H1 (cell line): ENCODE data around the gene CEP128. TPM values are rescaled to one million over a fixed set of nuclear protein-coding genes. Genes with fewer than 3 reads are reported as not detected.

ENCODE experiments used
- CTCF ChIA-PET: fragments of 300-600 bp; sonication (Branson Sonifier 250); formaldehyde crosslinking; loops from one replicate; lab custom pipeline; 2021; ENCODE audit not compliant: partially characterized antibody; lab: Charles Lee
- POLR2A ChIA-PET: fragments of 300-600 bp; sonication (Branson Sonifier 250); formaldehyde crosslinking; loops from one replicate; lab custom pipeline; 2021; ENCODE audit warnings: inconsistent platforms; ENCODE audit not compliant: partially characterized antibody; lab: Charles Lee
- DNase-seq, 2 experiments: peaks; one replicate each; pipeline versions ENCODE4 v3.0.0 to v3.0.0-alpha.2; 2010 to 2022; ENCODE audit warnings: low spot score in 2 of 2, low read depth in 1 of 2, mixed read lengths in 1 of 2
- FAIRE-seq: peaks from 2 replicates; lab custom pipeline; 2011; peaks lifted over from hg19 to GRCh38; lab: Jason Lieb, UNC
- H2AFZ ChIP-seq: 2 replicates; pipeline ENCODE4 v1.8.1; 2012; ENCODE audit warnings: low read length, inconsistent platforms
- H2AK5ac ChIP-seq: 2 replicates; pipeline ENCODE4 v1.6.1; 2013; ENCODE audit warnings: low read depth, low read length
- H2BK120ac ChIP-seq: replicated peaks from 2 replicates; pipeline ENCODE3; 2013; ENCODE audit warnings: low read depth, low read length, inconsistent platforms
- H2BK12ac ChIP-seq: 2 replicates; pipeline ENCODE4 v1.6.1; 2013; ENCODE audit warnings: low read depth, low read length
- H2BK15ac ChIP-seq: 2 replicates; pipeline ENCODE4 v1.6.1; 2013; ENCODE audit warnings: low read length
- H2BK20ac ChIP-seq: 2 replicates; pipeline ENCODE4 v1.6.1; 2013; ENCODE audit warnings: low read length
- H2BK5ac ChIP-seq: 2 replicates; pipeline ENCODE4 v1.6.1; 2013; ENCODE audit warnings: low read depth, low read length
- H3K14ac ChIP-seq: 2 replicates; pipeline ENCODE4 v1.6.1; 2013; ENCODE audit warnings: inconsistent platforms; ENCODE audit not compliant: insufficient read length
- H3K18ac ChIP-seq: 2 replicates; pipeline ENCODE4 v1.6.1; 2013; ENCODE audit warnings: low read length; ENCODE audit errors: extremely low read depth
- H3K23ac ChIP-seq: 2 replicates; pipeline ENCODE4 v1.6.1; 2013; ENCODE audit warnings: inconsistent platforms; ENCODE audit not compliant: insufficient read length
- H3K23me2 ChIP-seq: 2 replicates; pipeline ENCODE4 v1.6.1; 2013; ENCODE audit warnings: low read depth, low read length
- H3K27ac ChIP-seq: 2 replicates; pipeline ENCODE4 v1.6.1; 2011; ENCODE audit warnings: low read depth, low read length, inconsistent platforms
- H3K27me3 ChIP-seq, 4 experiments: replicated peaks in 1 of 4; 1 replicate in 1 of 4; 2 replicates in 3 of 4; pipeline versions ENCODE4 v1.6.1 to v1.8.1; 2011 to 2013; ENCODE audit warnings: low read length in 3 of 4, mild to moderate bottlenecking in 3 of 4, inconsistent platforms in 2 of 4, mixed read lengths in 2 of 4, moderate library complexity in 1 of 4; ENCODE audit not compliant: control insufficient read depth in 3 of 4, insufficient read depth in 3 of 4; ENCODE audit errors: extremely low read depth in 1 of 4
- H3K36me3 ChIP-seq, 4 experiments: 2 replicates each; pipeline versions ENCODE4 v1.6.1 to v1.8.1; 2011 to 2013; ENCODE audit warnings: mild to moderate bottlenecking in 4 of 4, low read length in 3 of 4, moderate library complexity in 2 of 4, control low read depth in 1 of 4, inconsistent platforms in 1 of 4; ENCODE audit not compliant: insufficient read depth in 4 of 4, control insufficient read depth in 2 of 4
- H3K4ac ChIP-seq: replicated peaks from 2 replicates; pipeline ENCODE3; 2013; ENCODE audit warnings: low read length, low read depth, mixed read lengths, inconsistent platforms; ENCODE audit not compliant: insufficient read length
- H3K4me1 ChIP-seq, 4 experiments: replicated peaks in 1 of 4; 1 replicate in 1 of 4; 2 replicates in 3 of 4; pipeline versions ENCODE4 v1.6.1 to v1.8.1; 2011 to 2013; ENCODE audit warnings: low read length in 3 of 4, inconsistent platforms in 2 of 4, mixed read lengths in 1 of 4; ENCODE audit not compliant: insufficient read depth in 4 of 4, control insufficient read depth in 3 of 4
- H3K4me2 ChIP-seq, 2 experiments: 2 replicates each; pipeline versions ENCODE4 v1.6.1 to v1.8.1; 2011 to 2013; ENCODE audit warnings: low read depth in 2 of 2, low read length in 2 of 2, control low read depth in 1 of 2, inconsistent platforms in 1 of 2, mild to moderate bottlenecking in 1 of 2; ENCODE audit not compliant: insufficient read depth in 1 of 2
- H3K4me3 ChIP-seq, 4 experiments: fragments of 200-600, 300-600 bp in 1 of 4; sonication (generic), shearing (Covaris generic), sonication (Bioruptor Twin) in 1 of 4; 2 replicates each; pipeline versions ENCODE4 v1.5.1 to v1.8.1; 2011 to 2016; ENCODE audit warnings: low read length in 4 of 4, low read depth in 3 of 4, control low read depth in 2 of 4, inconsistent platforms in 2 of 4, mild to moderate bottlenecking in 2 of 4, mixed read lengths in 1 of 4, moderate library complexity in 1 of 4; ENCODE audit not compliant: insufficient read depth in 2 of 4; ENCODE audit errors: extremely low read depth in 1 of 4
- H3K56ac ChIP-seq: replicated peaks from 2 replicates; pipeline ENCODE3; 2013; ENCODE audit warnings: low read depth, mild to moderate bottlenecking, mixed read lengths, low read length, inconsistent platforms; ENCODE audit not compliant: insufficient read length
- H3K79me1 ChIP-seq: 2 replicates; pipeline ENCODE4 v1.6.1; 2013; ENCODE audit warnings: low read depth, low read length, control low read depth
- H3K79me2 ChIP-seq, 2 experiments: 2 replicates each; pipeline versions ENCODE4 v1.6.1 to v1.8.1; 2012 to 2013; ENCODE audit warnings: low read length in 2 of 2, mild to moderate bottlenecking in 2 of 2, inconsistent platforms in 1 of 2; ENCODE audit not compliant: insufficient read depth in 2 of 2, control insufficient read depth in 1 of 2
- H3K9ac ChIP-seq, 4 experiments: replicated peaks in 1 of 4; 1 replicate in 1 of 4; 2 replicates in 3 of 4; pipeline versions ENCODE4 v1.6.1 to v1.8.1; 2011 to 2013; ENCODE audit warnings: low read depth in 3 of 4, low read length in 3 of 4, control low read depth in 2 of 4, mild to moderate bottlenecking in 2 of 4, moderate library complexity in 2 of 4, inconsistent platforms in 1 of 4; ENCODE audit errors: extremely low read depth in 1 of 4
- H3K9me3 ChIP-seq, 2 experiments: 2 replicates each; pipeline versions ENCODE4 v1.6.1 to v1.8.1; 2012 to 2013; ENCODE audit warnings: mild to moderate bottlenecking in 2 of 2, moderate library complexity in 2 of 2, control low read depth in 1 of 2, inconsistent platforms in 1 of 2, low read depth in 1 of 2, low read length in 1 of 2, mixed read lengths in 1 of 2; ENCODE audit not compliant: insufficient read depth in 2 of 2
- H4K20me1 ChIP-seq, 2 experiments: replicated peaks in 1 of 2; 2 replicates each; pipeline versions ENCODE3 to v1.8.1; 2011 to 2013; ENCODE audit warnings: inconsistent platforms in 2 of 2, low read length in 2 of 2, mild to moderate bottlenecking in 1 of 2; ENCODE audit not compliant: insufficient read depth in 2 of 2, control insufficient read depth in 1 of 2
- H4K5ac ChIP-seq: 2 replicates; pipeline ENCODE4 v1.6.1; 2013; ENCODE audit warnings: low read length, low read depth, mixed read lengths, inconsistent platforms; ENCODE audit not compliant: insufficient read length
- H4K8ac ChIP-seq: 2 replicates; pipeline ENCODE4 v1.8.0; 2013; ENCODE audit warnings: mild to moderate bottlenecking, moderate library complexity, low read length, inconsistent platforms; ENCODE audit not compliant: insufficient read depth; ENCODE audit errors: extremely low read depth
- H4K91ac ChIP-seq: replicated peaks from 2 replicates; pipeline ENCODE3; 2013; ENCODE audit warnings: low read length, mixed read lengths, inconsistent platforms; ENCODE audit not compliant: insufficient read length
- ASH2L ChIP-seq: fragments of 200-600, 300-600 bp; sonication (generic); IDR thresholded peaks from one replicate; pipeline ENCODE4 v1.7.1; 2017; ENCODE audit warnings: low read length
- CBX5 ChIP-seq: fragments of 300-800, 300-1000 bp; sonication (generic); IDR thresholded peaks from 2 replicates; pipeline ENCODE4 v1.7.1; 2016; ENCODE audit warnings: antibody characterized with exemption, low read length, low read depth
- CHD1 ChIP-seq: IDR thresholded peaks from 2 replicates; pipeline ENCODE4 v1.6.1; 2012; ENCODE audit warnings: low read depth, low read length, improper control_type of control experiment
- CHD2 ChIP-seq: IDR thresholded peaks from 2 replicates; pipeline ENCODE4 v1.6.1; 2012; ENCODE audit warnings: low read length, improper control_type of control experiment
- EP300 ChIP-seq, 2 experiments: IDR thresholded peaks; 1 replicate in 1 of 2; 2 replicates in 1 of 2; pipeline ENCODE4 v1.6.1; 2011 to 2012; ENCODE audit warnings: low read depth in 2 of 2, low read length in 2 of 2, mild to moderate bottlenecking in 2 of 2, borderline replicate concordance in 1 of 2, inconsistent platforms in 1 of 2, moderate library complexity in 1 of 2
- JUND ChIP-seq: IDR thresholded peaks from 2 replicates; pipeline ENCODE4 v1.6.1; 2011; ENCODE audit warnings: mild to moderate bottlenecking, improper control_type of control experiment, low read length
- NRF1 ChIP-seq: IDR thresholded peaks from 2 replicates; pipeline ENCODE4 v1.6.1; 2011; ENCODE audit warnings: mild to moderate bottlenecking, low read depth, low read length, improper control_type of control experiment
- POLR2AphosphoS5 ChIP-seq: IDR thresholded peaks from 2 replicates; pipeline ENCODE4 v1.6.1; 2011; ENCODE audit warnings: low read depth, low read length
- RNF2 ChIP-seq: fragments of 200-900, 300-1000 bp; sonication (generic); IDR thresholded peaks from 2 replicates; pipeline ENCODE4 v1.7.1; 2016; ENCODE audit warnings: borderline replicate concordance, low read depth, mild to moderate bottlenecking, antibody characterized with exemption, low read length; ENCODE audit not compliant: poor library complexity, severe bottlenecking; ENCODE audit errors: missing control alignments
- SP1 ChIP-seq: IDR thresholded peaks from 2 replicates; pipeline ENCODE4 v1.6.1; 2011; ENCODE audit warnings: low read depth, low read length
- TAF1 ChIP-seq: IDR thresholded peaks from 2 replicates; pipeline ENCODE4 v1.6.1; 2011; ENCODE audit warnings: mild to moderate bottlenecking, low read depth, low read length
- TCF12 ChIP-seq: IDR thresholded peaks from 2 replicates; pipeline ENCODE4 v1.6.1; 2011; ENCODE audit warnings: low read depth, mild to moderate bottlenecking, low read length
- WGBS, 2 experiments: shearing (Covaris generic) in 1 of 2; methylation state at CpG; one replicate each; pipeline versions ENCODE4 v1.1.6 to v1.1.7; 2013 to 2015; ENCODE audit warnings: low lambda C conversion rate in 2 of 2, mixed read lengths in 2 of 2, inconsistent platforms in 1 of 2, low coverage in 1 of 2, missing lambda C conversion rate in 1 of 2; ENCODE audit not compliant: insufficient replicate concordance in 2 of 2, insufficient coverage in 1 of 2, insufficient read length in 1 of 2; ENCODE audit errors: extremely low coverage in 1 of 2, missing lambda C conversion rate in 1 of 2; 5-methylcytosine and 5-hydroxymethylcytosine counted together
- polyA plus RNA-seq, 7 experiments: library from polyadenylated mRNA; depleted of rRNA in 3 of 7; stranded (reverse) in 5 of 7; unstranded in 2 of 7; fragments of >200 nt in 5 of 7; fragments of 200-250 nt in 2 of 7; gene quantifications; 1 replicate in 5 of 7; 2 replicates in 1 of 7; 4 replicates in 1 of 7; pipeline versions ENCODE4 v1.2.1 to v1.2.3, GENCODE V29; 2011 to 2013; ENCODE audit warnings: missing spikeins in 2 of 7, mixed read lengths in 2 of 7
- total RNA-seq: library from RNA; stranded (reverse); fragmentation: NEBNext Ultra II Directional; extraction: Animal tissue kit (Norgen Biotek cat#: 25700); gene quantifications from 2 replicates; pipeline ENCODE4 v1.2.1, GENCODE V29; 2021
- TF ChIP-seq, protein P1 (sequence below): IDR thresholded peaks from 2 replicates; pipeline ENCODE4 v1.6.1; 2011; ENCODE audit warnings: low read length, improper control_type of control experiment

Gene CEP128
- total and polyA plus RNA-seq, 2 of the 8 experiments (the other 6 are each of a cell fraction or from before 2014, with no cell fraction given) = 1.9 to 17.0 TPM

DNA sequence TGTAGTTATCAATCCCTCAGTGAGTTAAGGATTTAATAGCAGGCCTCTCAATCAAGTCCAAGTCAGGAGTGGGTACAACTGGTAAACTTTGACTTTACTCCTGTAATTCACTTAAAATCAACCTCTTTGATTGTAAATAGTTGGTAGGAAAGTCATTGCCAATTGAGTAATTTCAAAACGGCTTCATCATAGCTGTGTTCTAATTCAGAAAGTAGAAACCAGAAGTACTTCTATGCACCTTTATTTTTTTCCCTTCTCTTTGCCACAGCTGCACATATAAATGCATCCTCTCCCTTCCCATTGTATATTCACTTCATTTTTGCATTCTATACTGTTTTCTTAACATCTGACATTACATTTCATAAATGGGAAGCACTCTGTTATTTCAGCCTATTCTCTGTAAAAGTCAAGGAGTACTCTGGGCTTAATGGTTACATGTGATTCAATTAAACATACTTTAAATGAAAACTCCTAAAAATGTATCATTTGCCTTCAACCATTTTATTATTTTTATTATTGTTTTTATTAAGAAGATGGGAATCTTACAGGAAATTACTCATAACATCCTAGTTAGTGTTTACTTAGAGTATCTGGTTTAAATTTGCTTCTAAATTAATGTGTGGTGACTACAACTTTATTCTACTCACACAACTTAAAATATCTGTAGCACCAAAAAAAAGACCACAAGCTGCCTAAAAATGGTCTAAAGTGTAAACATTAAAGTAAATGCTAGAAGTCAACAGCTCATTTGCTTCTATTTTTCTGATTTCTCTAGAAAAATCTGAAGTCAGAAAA is 171.2 kb downstream of the CEP128 start:
- POLR2A ChIA-PET = no interaction called here
- H2BK120ac ChIP-seq = no peak overlapping the region
- H3K4me2 ChIP-seq = no peak overlapping the region
- H3K56ac ChIP-seq = no peak overlapping the region
- H3K79me1 ChIP-seq = no peaks in the 10 kb centered on the region
- no peak overlapping the region for H3K9ac ChIP-seq
- H3K27me3 ChIP-seq = no peaks in the 10 kb centered on the region
- H2BK5ac ChIP-seq = no peak overlapping the region
- H3K23ac ChIP-seq = no peak overlapping the region
- H3K23me2 ChIP-seq = no peaks in the 10 kb centered on the region
- H3K18ac ChIP-seq = no peak overlapping the region
- no peak overlapping the region for H3K27ac ChIP-seq
- no peak overlapping the region for H2BK20ac ChIP-seq
- CTCF ChIA-PET = no interaction called here
- H2AK5ac ChIP-seq = no peak overlapping the region
- H3K9me3 ChIP-seq = no peaks in the 10 kb centered on the region
- DNase-seq = no peak
- no peak overlapping the region for H2BK15ac ChIP-seq
- H2BK12ac ChIP-seq = no peak overlapping the region
- no peak overlapping the region for H4K91ac ChIP-seq
- H4K20me1 ChIP-seq = no peaks in the 10 kb centered on the region
- no peaks in the 10 kb centered on the region for H3K79me2 ChIP-seq
- WGBS, 2 experiments = 94% methylated on average over 1 of the region's 1 CpG; no CpG with 5 or more reads in 1 of the 2 experiments
- H3K4me3 ChIP-seq = no peak overlapping the region
- H3K4ac ChIP-seq = no peak overlapping the region
- H4K8ac ChIP-seq = no peak overlapping the region
- no peaks in the 10 kb centered on the region for H3K4me1 ChIP-seq
- no peaks in the 10 kb centered on the region for H3K36me3 ChIP-seq
- FAIRE-seq = no peak
- no peak overlapping the region for H3K14ac ChIP-seq
- H4K5ac ChIP-seq = no peak overlapping the region
- H2AFZ ChIP-seq = no peak overlapping the region
- TF ChIP-seq ASH2L = no peak
- TF ChIP-seq RNF2 = no peak
- no peak for TF ChIP-seq CHD1
- no peak for TF ChIP-seq CHD2
- TF ChIP-seq JUND = no peak
- TF ChIP-seq CBX5 = no peak
- TF ChIP-seq EP300 (IDR thresholded peaks at IDR 0.05; ENCODE audit: borderline replicate concordance in 1 of 2, low read depth in 2 of 2, low read length in 2 of 2) = no peak
- no peak for TF ChIP-seq TCF12
- no peak for TF ChIP-seq NRF1
- TF ChIP-seq SP1 = no peak
- no peak for TF ChIP-seq TAF1
- TF ChIP-seq, protein P1, sequence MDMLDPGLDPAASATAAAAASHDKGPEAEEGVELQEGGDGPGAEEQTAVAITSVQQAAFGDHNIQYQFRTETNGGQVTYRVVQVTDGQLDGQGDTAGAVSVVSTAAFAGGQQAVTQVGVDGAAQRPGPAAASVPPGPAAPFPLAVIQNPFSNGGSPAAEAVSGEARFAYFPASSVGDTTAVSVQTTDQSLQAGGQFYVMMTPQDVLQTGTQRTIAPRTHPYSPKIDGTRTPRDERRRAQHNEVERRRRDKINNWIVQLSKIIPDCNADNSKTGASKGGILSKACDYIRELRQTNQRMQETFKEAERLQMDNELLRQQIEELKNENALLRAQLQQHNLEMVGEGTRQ = no peak
- TF ChIP-seq POLR2AphosphoS5 = no peak
